Mammary epithelial cell (primary cell): ENCODE results near the gene IRAK3.

Source experiments
- EZH2 ChIP-seq: IDR thresholded peaks from 2 replicates; pipeline ENCODE4 v1.6.1; 2012; ENCODE audit warnings: low read length, inconsistent platforms, borderline replicate concordance
- TF ChIP-seq, protein P1 (sequence below), 2 donors: IDR thresholded peaks in 1 of 2; conservative IDR thresholded peaks in 1 of 2; 2 replicates each; pipeline ENCODE4 v1.5.1; 2011 to 2012; ENCODE audit warnings: inconsistent platforms in 2 of 2, low read length in 2 of 2, mild to moderate bottlenecking in 2 of 2, control low read depth in 1 of 2, low read depth in 1 of 2; ENCODE audit not compliant: insufficient read depth in 1 of 2; ENCODE audit errors: extremely low read depth in 1 of 2

DNA sequence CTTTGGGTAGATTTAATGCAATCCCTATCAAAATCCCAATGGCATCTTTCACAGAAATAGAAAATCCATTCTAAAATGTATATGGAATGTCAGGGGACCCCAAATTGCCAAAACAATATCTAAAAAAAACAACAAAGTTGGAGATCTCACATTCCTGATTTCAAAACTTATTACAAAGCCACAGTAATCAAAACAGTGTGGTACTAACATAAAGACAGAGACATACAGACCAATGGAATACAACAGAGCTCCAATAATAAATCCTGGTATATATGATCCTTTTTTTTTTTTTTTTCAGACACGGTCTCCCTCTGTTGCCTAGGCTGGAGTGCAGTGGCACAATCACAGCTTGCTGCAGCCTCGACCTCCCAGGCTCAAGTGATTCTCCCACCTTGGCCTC is 23.9 kb upstream of the IRAK3 start:
- TF ChIP-seq, protein P1, sequence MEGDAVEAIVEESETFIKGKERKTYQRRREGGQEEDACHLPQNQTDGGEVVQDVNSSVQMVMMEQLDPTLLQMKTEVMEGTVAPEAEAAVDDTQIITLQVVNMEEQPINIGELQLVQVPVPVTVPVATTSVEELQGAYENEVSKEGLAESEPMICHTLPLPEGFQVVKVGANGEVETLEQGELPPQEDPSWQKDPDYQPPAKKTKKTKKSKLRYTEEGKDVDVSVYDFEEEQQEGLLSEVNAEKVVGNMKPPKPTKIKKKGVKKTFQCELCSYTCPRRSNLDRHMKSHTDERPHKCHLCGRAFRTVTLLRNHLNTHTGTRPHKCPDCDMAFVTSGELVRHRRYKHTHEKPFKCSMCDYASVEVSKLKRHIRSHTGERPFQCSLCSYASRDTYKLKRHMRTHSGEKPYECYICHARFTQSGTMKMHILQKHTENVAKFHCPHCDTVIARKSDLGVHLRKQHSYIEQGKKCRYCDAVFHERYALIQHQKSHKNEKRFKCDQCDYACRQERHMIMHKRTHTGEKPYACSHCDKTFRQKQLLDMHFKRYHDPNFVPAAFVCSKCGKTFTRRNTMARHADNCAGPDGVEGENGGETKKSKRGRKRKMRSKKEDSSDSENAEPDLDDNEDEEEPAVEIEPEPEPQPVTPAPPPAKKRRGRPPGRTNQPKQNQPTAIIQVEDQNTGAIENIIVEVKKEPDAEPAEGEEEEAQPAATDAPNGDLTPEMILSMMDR (conservative IDR thresholded peaks at IDR 0.05 in 1 of 2, IDR thresholded peaks at IDR 0.05 in 1 of 2; ENCODE audit: extremely low read depth in 1 of 2, insufficient read depth in 1 of 2, low read depth in 1 of 2, low read length in 2 of 2): no peak
- TF ChIP-seq EZH2: no peak
